HG02588 (cell line): ENCODE measurements around the gene ORM2.

Experiments used
- ATAC-seq: cut with Tn5 transposase; IDR thresholded peaks from one replicate; pipeline ENCODE4 v1.9.1; 2021; ENCODE audit warnings: mild to moderate bottlenecking, moderate library complexity; ENCODE audit not compliant: unreplicated experiment

The ORM2 gene

DNA sequence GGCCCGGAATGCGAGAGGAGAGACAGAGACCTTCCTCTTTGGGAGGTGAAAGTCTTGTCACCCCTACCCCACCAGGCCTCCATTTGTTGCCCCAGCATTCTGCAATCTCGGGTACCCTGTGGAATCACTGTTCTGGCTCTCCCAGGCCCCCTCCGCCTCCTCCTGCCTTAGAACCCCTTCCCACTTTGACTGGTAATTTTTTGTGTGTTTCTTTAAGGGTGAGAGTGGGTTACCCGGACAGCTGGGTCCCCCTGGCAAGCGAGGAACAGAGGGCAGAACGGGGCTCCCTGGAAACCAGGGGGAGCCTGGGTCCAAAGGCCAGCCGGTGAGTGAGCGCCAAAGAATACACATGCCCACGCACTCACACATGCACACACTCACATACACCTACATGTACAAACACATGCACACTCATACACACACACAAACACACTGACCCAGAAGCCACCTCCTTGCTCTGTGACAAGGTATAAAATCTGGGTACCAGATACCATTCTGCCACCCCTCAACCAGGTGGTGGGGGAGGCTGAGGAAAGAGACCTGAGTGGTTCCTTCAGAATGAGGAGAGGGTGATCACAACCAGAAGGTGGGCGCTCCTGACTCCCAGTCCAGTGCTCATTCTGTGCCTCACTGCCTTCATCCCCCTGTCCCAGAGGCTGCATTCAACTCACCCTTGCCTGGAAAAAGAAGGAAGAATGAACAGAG lies 37.6 kb upstream of the ORM2 start:
- ATAC-seq = no peak

DNA sequence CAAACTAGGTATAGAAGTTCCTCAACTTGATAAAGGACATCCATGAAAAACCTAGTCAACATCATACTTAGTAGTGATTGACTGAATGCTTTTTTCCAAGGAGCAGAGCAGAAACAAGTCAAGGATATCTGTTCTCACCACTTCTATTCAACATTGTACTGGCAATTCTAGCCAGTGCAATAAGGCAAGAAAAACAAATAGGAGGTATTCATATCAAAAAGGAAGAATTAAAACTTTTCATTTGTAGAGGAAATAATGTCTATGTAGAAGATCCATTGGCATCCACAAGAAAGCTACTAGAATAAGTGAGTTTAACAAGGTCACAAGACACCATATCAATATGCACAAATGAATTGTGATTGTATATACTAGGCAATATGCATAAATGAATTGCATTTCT lies 35.0 kb upstream of the ORM2 start:
- ATAC-seq = no peak

DNA sequence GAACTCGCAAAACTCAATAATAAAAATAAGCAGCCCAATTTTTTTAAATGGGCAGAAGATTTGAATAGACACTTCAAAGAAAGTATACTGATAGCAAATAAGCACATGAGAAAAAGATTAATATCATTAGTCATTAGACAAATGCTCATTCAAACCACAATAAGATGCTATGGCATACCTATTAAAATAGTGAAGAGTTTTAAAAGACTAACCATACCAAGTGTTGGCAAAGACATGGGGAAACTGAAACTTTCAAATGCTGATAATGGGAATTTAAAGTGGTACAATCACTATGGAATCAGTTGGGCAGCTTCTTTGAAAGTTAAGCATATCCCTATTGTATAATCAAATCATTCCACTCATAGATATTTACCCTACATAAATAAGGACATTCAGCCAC lies 33.3 kb upstream of the ORM2 start:
- ATAC-seq = no peak

DNA sequence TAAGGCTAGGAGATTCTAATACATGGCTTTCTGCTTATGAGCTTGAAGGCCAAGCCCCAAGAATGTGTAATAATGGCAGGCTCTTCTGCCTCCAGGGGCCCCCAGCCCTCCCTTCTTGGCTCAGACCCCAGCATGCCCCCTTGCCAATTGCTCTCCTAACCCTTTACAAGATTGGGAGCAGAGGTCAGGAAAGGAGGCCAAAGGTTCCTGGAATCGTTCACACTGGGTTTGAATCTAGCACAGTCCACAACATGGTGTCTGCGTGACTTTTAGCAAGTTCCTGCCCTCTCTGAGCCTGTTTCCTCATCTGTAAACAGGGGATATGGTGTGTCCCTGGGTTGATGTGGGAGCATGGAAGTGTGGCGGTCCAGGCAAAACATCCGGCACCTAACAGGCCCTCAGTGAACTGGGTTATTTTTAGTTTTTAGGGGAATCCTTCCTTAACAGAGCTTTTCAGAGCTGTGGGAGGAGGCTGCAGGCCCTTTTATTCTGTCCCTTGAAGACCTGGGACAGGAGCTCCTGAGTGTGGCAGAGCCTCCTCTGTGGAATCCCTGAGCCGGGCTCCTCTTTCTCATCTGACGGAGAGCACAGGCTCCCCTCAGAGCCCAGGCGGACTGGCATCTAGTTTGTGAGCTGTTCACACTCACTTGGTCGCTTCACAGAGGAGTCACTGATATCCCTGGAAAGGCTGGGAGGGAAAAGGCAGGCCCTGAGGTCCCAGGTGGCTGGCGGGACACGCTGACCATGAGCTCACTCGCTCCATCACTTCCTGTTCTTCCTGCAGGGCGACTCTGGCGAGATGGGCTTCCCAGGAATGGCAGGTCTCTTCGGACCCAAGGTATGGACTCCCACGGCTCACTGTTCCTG lies 30.1 kb upstream of the ORM2 start:
- no peak for ATAC-seq

DNA sequence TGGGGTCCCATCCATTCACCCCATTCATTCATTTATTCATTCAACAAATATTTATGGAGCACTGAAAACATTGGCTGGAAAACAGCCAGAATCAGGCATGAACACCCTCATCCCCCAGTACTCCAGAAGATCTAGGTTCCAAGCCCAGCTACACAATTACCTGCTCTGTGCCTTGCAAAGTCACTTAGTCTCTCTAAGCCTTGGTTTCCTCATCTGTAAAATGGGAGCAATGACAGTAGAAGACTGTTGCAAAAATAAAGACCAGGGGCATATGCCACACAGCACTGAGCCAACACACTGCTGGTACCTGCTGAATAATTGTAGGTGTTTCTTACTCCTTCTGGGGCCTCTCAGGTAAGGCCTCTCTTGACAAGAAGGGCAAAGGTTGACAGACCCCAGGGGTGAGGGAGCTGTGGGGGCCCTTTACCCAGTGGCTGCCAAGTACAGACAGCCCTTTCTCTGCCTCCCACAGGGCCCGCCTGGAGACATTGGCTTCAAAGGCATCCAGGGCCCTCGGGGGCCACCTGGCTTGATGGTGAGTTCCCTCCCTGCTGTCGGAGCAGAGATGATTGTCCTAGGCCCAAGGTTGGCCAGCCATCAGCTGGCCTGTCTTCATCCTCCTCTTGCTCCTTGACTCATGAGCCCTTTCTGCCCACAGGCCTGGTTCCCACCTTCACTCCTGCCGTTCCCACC lies 29.4 kb upstream of the ORM2 start:
- no peak for ATAC-seq

DNA sequence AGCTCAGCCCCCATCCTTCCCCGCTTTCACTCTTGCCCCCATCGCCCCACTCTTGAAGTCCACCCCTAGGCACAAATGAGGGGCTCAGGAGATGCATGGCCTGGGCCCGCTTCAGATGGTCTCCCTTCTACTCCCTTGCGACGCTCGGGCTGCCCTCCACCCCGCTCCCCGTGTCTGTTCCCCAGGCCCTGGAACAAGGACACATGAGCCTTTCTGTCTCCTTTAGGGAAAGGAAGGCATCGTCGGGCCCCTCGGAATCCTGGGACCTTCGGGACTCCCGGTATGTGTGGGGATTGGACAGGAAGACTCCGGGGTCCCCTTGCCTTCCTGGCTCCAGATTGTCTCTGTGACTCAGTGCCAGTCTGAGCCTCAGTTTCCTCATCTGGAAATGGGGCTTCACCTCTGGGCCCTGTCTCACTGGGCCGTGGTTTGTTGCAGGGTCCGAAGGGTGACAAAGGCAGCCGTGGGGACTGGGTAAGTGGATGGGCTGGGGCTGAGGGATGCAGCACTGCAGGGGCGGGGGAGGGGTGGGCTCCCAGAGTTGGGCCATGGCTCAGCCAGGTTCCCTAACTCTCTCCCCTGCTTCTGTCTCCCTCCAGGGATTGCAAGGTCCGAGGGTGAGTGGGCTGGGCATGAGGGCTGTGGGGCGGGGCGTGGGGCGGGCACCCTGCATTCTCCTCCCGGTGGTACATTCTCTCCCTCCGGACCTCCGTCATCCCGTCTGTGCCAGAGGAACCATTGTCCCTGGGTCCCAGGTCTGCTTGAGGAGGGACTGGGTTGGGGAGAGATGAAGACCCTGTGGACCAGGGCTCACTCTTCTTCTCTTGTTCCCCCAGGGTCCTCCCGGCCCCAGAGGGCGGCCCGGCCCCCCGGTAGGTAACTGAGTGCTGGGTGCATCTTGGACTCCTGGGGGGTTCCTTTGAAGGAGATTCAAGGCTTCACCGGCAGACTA lies 28.5 kb upstream of the ORM2 start:
- ATAC-seq = no peak

DNA sequence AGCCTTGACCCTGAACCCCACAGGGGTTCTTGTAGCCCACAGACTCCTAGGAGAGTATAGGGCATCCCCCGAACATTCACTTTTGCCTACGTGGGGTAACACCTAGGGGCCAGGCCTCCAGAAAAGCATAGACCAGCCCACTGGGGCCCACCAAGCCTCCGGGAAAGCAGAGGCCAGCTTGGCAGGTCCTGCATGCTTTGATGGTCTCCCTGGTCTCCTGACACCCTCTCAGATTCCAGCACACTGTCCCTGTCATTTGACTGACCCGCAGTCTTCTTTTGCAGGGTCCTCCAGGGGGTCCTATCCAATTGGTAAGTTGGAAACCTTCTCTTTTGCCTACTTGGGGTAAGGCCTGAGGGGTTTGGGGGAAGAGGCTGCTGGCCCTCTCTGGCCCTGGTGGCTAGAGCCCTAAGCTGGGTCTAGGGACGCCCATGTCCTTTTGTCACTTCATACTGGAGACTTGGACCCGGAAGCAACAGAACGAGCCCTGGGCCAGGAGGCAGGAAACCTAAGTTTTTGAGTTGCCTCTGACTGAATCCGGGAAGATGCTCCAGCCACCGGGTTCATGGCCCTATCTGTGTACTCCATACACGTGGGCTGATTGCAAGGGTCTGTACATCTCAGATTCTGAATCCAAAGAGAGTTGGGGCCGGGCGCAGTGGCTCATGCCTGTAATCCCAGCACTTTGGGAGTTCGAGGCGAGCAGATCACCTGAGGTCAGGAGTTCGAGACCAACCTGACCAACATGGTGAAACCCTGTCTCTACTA lies 27.7 kb upstream of the ORM2 start:
- ATAC-seq = no peak

DNA sequence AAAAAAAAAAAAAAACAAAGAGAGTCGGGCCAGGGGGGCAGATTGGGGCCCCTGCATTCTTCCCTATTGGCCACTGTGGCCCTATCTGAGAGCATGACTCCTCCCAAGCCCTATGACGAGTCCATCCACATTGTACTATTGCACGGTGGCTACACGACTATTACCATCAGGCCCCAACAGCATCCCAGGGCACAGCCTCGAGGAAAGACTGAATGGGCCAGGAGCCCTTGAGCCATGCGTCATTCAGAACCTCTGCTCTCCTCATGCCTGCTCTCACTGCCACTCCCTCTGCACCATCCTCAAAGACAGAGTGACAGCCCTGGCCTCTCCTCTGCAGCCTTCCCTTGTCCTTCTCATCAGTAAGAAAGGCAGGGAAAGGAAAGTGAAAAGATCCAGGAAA lies 26.9 kb upstream of the ORM2 start:
- no peak for ATAC-seq

DNA sequence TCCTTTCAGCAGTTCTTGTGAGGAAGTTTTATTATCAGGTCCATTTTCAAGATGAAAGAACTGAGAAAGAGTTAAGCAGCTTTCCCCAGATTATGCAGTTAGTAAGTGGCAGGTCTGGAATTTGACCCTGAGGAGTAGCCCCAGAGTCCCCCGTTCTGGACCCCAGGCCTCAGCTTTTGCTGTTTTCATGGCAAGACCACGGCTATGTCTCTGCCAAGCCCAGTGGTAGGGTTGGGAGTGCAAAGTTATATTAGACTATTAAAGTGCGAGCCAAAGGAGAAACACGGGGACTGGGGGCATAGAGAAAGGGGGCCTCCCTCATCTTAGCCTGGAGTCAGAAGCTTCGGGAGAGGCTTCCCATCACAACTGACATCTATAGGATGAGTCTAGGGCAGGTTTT lies 26.1 kb upstream of the ORM2 start:
- ATAC-seq = no peak

DNA sequence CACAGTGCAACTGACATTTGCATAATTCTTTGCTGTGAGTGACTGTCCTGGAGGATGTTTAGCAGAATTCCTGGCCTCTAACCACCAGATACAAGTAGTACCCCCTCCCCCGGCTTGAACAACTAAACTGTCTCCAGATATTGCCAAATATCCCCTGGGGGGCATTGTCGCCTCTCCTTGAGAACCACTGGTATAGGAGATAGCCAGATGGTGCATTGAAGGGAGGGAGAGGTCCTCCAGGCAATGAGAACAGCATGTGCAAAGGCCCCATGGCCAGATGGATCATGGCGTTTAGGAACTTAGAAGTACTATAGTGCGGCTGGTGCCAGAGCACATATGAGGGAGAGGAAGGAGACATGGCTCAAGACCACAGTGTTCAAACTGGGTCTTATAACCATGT lies 25.7 kb upstream of the ORM2 start:
- ATAC-seq = no peak

DNA sequence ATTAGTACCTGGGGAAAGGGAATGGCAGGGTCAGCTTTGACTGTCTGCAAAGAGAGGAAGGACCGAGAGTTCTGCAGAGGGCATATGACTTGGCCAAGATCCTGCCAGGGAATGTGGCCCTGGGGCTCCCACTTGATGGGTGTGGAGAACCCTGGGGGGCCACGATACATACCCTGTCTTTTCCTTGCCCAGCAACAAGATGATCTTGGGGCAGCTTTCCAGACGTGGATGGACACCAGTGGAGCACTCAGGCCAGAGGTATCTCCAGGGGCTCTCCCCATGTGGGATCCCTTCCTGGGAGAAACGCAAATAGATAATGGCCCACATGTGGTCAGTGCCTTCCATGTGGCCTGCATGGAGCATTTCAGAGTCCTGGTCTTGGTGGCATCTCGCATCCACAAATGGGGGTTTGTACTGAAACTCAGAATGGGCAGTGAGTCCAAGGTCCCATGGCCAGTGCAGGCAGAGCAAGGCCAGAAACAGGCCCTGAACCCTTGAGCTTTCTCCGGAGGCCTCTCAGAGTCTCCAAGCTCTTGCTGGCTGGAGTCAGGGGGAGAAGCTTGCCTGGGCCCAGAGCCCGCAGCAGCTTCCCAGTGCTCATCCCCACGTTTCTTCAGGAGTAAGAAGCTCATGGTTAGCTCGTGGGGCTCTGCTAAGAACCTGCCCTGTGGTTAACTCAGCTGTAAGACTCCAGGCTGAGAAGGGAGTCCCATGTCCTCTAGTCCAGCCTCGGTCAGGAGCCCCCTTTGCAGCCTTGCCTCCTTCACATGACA lies 25.1 kb upstream of the ORM2 start:
- ATAC-seq = no peak

DNA sequence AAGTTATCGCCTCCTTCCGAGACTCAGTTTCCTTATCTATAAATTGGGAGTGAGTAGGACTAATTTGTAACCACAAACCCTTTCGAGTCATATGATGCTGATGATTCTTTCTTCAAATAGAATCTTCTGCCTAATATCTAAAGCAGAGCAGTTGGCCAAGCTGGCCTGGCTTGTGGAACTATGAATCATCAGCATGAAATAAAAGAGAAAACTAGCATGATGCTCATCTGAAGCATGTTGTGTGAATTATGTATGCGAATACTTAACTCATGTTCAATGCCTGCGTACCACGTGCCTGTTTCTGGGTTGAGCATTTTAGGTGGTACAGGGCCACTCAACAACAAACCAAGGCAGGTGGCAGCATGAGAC lies 21.8 kb upstream of the ORM2 start:
- ATAC-seq = no peak

DNA sequence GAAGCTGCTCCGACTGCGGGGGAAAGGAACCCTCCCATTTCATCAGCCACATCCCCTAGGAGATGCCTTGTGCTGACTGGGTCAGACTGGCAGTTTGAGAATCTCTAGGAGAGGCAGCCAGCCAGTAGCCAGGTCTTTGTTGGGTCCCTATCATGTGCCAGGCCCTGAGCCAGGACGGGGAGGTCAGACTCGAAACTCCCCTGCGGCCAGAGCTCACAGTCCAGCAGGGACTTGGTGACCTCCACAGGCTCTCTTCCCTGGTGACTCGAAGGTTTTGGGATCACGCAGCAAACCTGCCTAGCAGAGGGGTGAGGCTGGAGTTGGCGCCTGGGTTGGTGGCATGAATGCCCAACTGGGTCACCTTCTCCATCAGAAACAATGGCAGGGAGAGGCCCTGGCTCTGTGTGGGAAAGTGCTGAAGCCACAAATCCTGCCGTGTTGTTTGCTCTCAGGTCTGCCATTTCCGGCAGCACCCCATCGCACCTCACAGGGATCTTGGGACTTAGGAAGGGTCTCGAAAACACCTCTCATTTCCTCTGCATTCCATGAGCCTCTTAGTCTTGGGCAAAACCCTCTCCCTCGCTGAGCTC lies 21.2 kb upstream of the ORM2 start:
- ATAC-seq = no peak

DNA sequence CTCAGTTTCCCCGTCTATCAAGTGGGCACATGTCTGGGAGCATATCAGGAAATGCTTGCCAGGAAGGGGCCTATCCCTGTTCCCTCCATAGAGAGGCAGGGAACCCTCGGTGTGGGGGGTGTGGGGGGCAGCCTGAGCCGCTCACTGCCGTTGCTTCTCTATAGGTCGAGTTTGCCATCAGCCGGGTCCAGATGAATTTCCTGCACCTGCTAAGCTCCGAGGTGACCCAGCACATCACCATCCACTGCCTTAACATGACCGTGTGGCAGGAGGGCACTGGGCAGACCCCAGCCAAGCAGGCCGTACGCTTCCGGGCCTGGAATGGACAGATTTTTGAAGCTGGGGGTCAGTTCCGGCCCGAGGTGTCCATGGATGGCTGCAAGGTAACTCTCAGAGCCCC lies 20.6 kb upstream of the ORM2 start:
- no peak for ATAC-seq

DNA sequence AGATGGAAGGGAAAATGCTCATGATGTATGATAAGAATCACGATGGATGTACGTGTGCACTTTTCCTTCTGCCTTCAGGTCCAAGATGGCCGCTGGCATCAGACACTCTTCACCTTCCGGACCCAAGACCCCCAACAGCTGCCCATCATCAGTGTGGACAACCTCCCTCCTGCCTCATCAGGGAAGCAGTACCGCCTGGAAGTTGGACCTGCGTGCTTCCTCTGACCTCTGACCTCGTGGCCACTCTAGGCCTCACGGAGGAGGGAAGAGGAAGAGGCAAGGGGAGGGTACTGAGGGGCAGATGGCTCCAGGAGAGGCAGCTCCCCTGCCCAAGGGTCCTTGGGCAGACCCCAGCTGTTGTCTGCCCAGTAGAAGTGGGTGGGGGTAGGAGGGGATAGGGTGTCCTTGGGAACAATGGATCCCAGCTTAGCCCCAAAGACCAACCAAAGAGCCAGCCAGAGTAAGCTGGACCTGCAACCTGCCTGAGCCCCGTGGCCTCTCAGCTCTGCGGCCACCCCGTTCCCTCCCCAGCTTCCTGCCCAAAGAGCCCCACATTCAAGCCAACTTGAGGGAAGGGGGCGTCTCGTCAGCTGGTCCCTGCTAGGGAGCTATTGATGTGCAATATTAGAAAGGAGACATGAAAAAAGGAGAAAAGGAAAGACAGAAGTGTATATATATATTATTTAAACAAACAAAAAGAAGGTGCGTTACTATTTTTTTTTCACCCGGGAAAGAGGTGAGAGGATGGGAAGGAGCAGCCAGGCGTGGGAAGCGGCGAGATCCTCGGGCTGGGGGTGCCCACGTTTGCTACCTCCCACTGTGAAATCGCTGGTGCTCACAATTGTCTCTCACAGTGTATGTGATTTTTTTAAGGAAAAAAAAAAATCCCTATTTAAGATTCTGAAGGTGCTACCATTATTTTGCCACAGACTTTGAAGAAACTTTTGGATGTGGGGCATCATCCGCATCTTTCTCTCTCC lies 18.9 kb upstream of the ORM2 start:
- ATAC-seq = no peak

DNA sequence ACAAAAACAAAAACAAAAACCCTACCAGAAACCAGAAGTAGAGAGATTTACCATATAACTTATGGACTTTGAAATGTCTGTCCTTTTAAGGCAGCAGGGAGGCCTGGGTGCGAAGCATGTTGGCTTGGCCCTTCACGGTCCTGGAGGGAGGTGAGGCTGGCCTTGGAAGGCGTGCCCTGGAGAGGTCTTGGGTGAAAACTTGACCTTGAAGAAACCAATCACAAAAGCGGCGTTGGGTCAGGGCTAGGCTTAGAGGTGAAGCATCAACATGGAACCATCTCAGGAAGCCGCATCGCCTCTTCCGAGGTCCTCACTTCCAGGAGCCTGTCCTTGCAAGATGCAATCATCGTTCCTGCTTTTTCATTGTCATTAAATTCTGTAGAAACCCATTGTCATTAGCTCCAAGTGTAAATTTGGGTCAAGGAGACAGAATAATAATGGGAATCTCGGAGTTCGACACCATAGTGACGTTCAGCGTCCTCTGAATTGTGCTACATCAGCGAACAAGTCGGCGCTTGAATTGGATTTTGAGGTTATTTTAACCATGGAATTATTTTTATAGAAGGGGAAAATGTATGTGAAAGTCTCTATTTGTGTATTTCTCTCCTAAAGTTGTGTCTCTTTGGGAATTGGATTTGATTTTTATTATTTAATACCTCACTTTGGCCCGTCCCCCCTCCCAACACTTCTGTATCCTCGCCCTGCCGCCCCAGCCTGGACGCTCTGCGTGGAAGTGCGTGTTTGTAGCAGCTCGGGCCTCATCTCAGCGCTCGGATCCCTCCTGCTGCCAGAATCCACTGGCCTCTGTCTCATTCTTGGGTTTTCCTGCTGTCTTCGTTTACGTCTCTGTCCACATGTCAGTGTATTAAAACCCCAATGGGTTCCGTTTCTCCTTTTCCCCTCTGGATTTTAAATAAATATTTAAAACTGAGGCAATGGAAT lies 17.8 kb upstream of the ORM2 start:
- ATAC-seq = no peak

DNA sequence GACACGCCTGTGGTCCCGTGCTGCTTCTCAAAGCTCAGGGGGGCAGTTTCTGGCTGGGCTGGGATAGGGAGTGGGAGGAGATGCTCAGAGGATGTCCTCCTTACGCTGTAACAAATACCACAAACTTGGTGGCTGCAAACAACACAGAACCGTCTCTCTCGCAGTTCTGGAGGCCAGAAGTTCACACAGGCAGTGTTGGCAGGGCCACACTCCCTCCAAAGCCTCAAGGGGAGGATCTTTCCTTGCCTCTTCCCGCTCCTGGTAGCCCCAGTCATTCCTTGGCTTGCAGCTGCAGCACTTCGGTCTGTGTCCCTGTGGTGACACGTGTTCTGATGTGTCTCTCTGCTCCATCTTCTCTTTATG lies 17.2 kb upstream of the ORM2 start:
- no peak for ATAC-seq
